ENCODE measurements around the gene TCP11L1. TPM values are rescaled to one million over a fixed set of nuclear protein-coding genes. Genes with fewer than 3 reads are reported as not detected.
A peak's percentile ranks its signal among the peaks of the same experiment; 100 is the strongest.

TCP11L1 gene
- total and polyA plus RNA-seq, 5 donors, result 4.3 to 9.8 (median 8.7) TPM

GRCh38 chr11:33052231-33052630, 12.9 kb downstream of the TCP11L1 start:
- Histone ChIP-seq H3K9me3 (ENCODE audit: control insufficient read depth, low read length) (no peaks in the 10 kb centered on the region), H3K27ac (ENCODE audit: low read length) (no peak overlapping the region), H3K4me1 (ENCODE audit: control insufficient read depth, insufficient read depth, low read length) (no peaks in the 10 kb centered on the region), H3K4me3 (ENCODE audit: low read length) (no peak overlapping the region), H3K27me3 (ENCODE audit: control insufficient read depth, insufficient read depth) (no peaks in the 10 kb centered on the region)
- ATAC-seq (no peak), DNase-seq (no peak)
- intact Hi-C loops (cut with DNase I), result no loop called here
- 83% methylated on average over 2 of the region's 2 CpGs for WGBS

- DNase-seq (no peak), ATAC-seq (no peak)
- H3K4me3 ChIP-seq (ENCODE audit: low read length), result no peak overlapping the region
- no peaks in the 10 kb centered on the region for H3K27me3 ChIP-seq (ENCODE audit: control insufficient read depth, insufficient read depth)
- H3K9me3 ChIP-seq (ENCODE audit: control insufficient read depth, low read length), result no peaks in the 10 kb centered on the region
- H3K4me1 ChIP-seq (ENCODE audit: control insufficient read depth, insufficient read depth, low read length), result no peaks in the 10 kb centered on the region
- no peak overlapping the region for H3K27ac ChIP-seq (ENCODE audit: low read length)
- intact Hi-C loops (cut with DNase I), result no loop called here
Observed at GRCh38 chr11:33055375-33055774, 16.0 kb downstream of the TCP11L1 start.

GRCh38 chr11:33057284-33057683, 17.9 kb downstream of the TCP11L1 start:
- no peak overlapping the region for H3K4me3 ChIP-seq (ENCODE audit: low read length)
- WGBS, result 94% methylated on average over 1 of the region's 1 CpG
- H3K27me3 ChIP-seq (ENCODE audit: control insufficient read depth, insufficient read depth), result no peaks in the 10 kb centered on the region
- DNase-seq, result no peak
- intact Hi-C loops (cut with DNase I), result no loop called here
- no peaks in the 10 kb centered on the region for H3K4me1 ChIP-seq (ENCODE audit: control insufficient read depth, insufficient read depth, low read length)
- no peak for ATAC-seq
- H3K9me3 ChIP-seq (ENCODE audit: control insufficient read depth, low read length), result no peaks in the 10 kb centered on the region
- H3K27ac ChIP-seq (ENCODE audit: low read length), result no peak overlapping the region

GRCh38 chr11:33059331-33060007, 20.1 kb downstream of the TCP11L1 start:
- ATAC-seq (no peak), DNase-seq (no peak)
- H3K27me3 ChIP-seq (ENCODE audit: control insufficient read depth, insufficient read depth), result no peaks in the 10 kb centered on the region
- intact Hi-C loops (cut with DNase I), result no loop called here
- WGBS, result 88% methylated on average over 5 of the region's 5 CpGs
- H3K27ac ChIP-seq (ENCODE audit: low read length), result no peak overlapping the region
- no peaks in the 10 kb centered on the region for H3K4me1 ChIP-seq (ENCODE audit: control insufficient read depth, insufficient read depth, low read length)
- H3K9me3 ChIP-seq (ENCODE audit: control insufficient read depth, low read length), result no peaks in the 10 kb centered on the region
- H3K4me3 ChIP-seq (ENCODE audit: low read length), result no peak overlapping the region

- no peak overlapping the region for H3K4me3 ChIP-seq (ENCODE audit: low read length)
- H3K4me1 ChIP-seq (ENCODE audit: control insufficient read depth, insufficient read depth, low read length), result peaks cover 1% of the 10 kb centered on the region
- intact Hi-C loops (cut with DNase I), result no loop called here
- no peaks in the 10 kb centered on the region for H3K9me3 ChIP-seq (ENCODE audit: control insufficient read depth, low read length)
- ATAC-seq (no peak), DNase-seq (no peak)
- H3K27me3 ChIP-seq (ENCODE audit: control insufficient read depth, insufficient read depth), result no peaks in the 10 kb centered on the region
- H3K27ac ChIP-seq (ENCODE audit: low read length), result no peak overlapping the region
- 99% methylated on average over 3 of the region's 3 CpGs for WGBS
Observed at GRCh38 chr11:33060271-33060670, 20.9 kb downstream of the TCP11L1 start.

- H3K27ac ChIP-seq (ENCODE audit: low read length), result no peak overlapping the region
- H3K4me1 ChIP-seq (ENCODE audit: control insufficient read depth, insufficient read depth, low read length), result peaks cover 1% of the 10 kb centered on the region
Observed at GRCh38 chr11:33062137-33062536, 22.8 kb downstream of the TCP11L1 start.

GRCh38 chr11:33063326-33063881, 24.0 kb downstream of the TCP11L1 start:
- Histone ChIP-seq H3K4me3 (ENCODE audit: low read length) (no peak overlapping the region), H3K4me1 (ENCODE audit: control insufficient read depth, insufficient read depth, low read length) (peaks cover 1% of the 10 kb centered on the region), H3K27ac (ENCODE audit: low read length) (no peak overlapping the region), H3K27me3 (ENCODE audit: control insufficient read depth, insufficient read depth) (no peaks in the 10 kb centered on the region), H3K9me3 (ENCODE audit: control insufficient read depth, low read length) (no peaks in the 10 kb centered on the region)
- DNase-seq, result no peak
- WGBS, result 54% methylated on average over 3 of the region's 3 CpGs
- intact Hi-C loops (cut with DNase I), result no loop called here
- ATAC-seq, result no peak

More at GRCh38 chr11:33062137-33062536, 22.8 kb downstream of the TCP11L1 start:
- Histone ChIP-seq H3K9me3 (ENCODE audit: control insufficient read depth, low read length) (no peaks in the 10 kb centered on the region), H3K4me3 (ENCODE audit: low read length) (no peak overlapping the region), H3K27me3 (ENCODE audit: control insufficient read depth, insufficient read depth) (no peaks in the 10 kb centered on the region)
- intact Hi-C loops (cut with DNase I), result no loop called here
- no peak for DNase-seq
- ATAC-seq, result no peak
- WGBS, result 61% methylated on average over 5 of the region's 5 CpGs

- no peak overlapping the region for H3K27ac ChIP-seq (ENCODE audit: low read length)
- H3K27me3 ChIP-seq (ENCODE audit: control insufficient read depth, insufficient read depth), result no peaks in the 10 kb centered on the region
- ATAC-seq, result peak in 1 of 2 donors; percentile 29
Observed at GRCh38 chr11:33064033-33064825, 24.9 kb downstream of the TCP11L1 start.

GRCh38 chr11:33064866-33065265, 25.5 kb downstream of the TCP11L1 start:
- intact Hi-C loops (cut with DNase I), result loop anchor here in 3 of 4 donors (5.0 kb wide), 2 partner anchors 103 to 108 kb away; no protein-coding TSS in a partner anchor
- DNase-seq (no peak), ATAC-seq (no peak)
- Histone ChIP-seq H3K4me3 (ENCODE audit: low read length) (no peak overlapping the region), H3K4me1 (ENCODE audit: control insufficient read depth, insufficient read depth, low read length) (peaks cover 1% of the 10 kb centered on the region), H3K27ac (ENCODE audit: low read length) (no peak overlapping the region), H3K27me3 (ENCODE audit: control insufficient read depth, insufficient read depth) (no peaks in the 10 kb centered on the region), H3K9me3 (ENCODE audit: control insufficient read depth, low read length) (no peaks in the 10 kb centered on the region)
- 90% methylated on average over 5 of the region's 5 CpGs for whole genome bisulfite sequencing

More at GRCh38 chr11:33064033-33064825, 24.9 kb downstream of the TCP11L1 start:
- Histone ChIP-seq H3K9me3 (ENCODE audit: control insufficient read depth, low read length) (no peaks in the 10 kb centered on the region), H3K4me3 (ENCODE audit: low read length) (no peak overlapping the region), H3K4me1 (ENCODE audit: control insufficient read depth, insufficient read depth, low read length) (peaks cover 1% of the 10 kb centered on the region)
- DNase-seq, result no peak
- intact Hi-C loops (cut with DNase I), result no loop called here
- 38% methylated on average over 11 of the region's 11 CpGs for WGBS

- peaks cover 1% of the 10 kb centered on the region for H3K4me1 ChIP-seq (ENCODE audit: control insufficient read depth, insufficient read depth, low read length)
- 69% methylated on average over 22 of the region's 22 CpGs for WGBS
- ATAC-seq, result peak; percentile 76 to 87
Observed at GRCh38 chr11:33065445-33066178, 26.2 kb downstream of the TCP11L1 start.

More at GRCh38 chr11:33065445-33066178, 26.2 kb downstream of the TCP11L1 start:
- Histone ChIP-seq H3K27me3 (ENCODE audit: control insufficient read depth, insufficient read depth) (no peaks in the 10 kb centered on the region), H3K9me3 (ENCODE audit: control insufficient read depth, low read length) (no peaks in the 10 kb centered on the region), H3K27ac (ENCODE audit: low read length) (no peak overlapping the region), H3K4me3 (ENCODE audit: low read length) (no peak overlapping the region)
- intact Hi-C loops (cut with DNase I), result loop anchor here in 3 of 4 donors (5.0 kb wide), 2 partner anchors 103 to 108 kb away; no protein-coding TSS in a partner anchor
- peak; percentile 46 to 85 (median 81) for DNase-seq

Measured in right cardiac atrium (tissue), 5 donors.